Uterus (tissue), 2 donors: Measurements from ENCODE around the gene ZDHHC4.

ENCODE experiments used
- CTCF ChIP-seq, 4 experiments: fragments of 200-600 bp in 2 of 4; fragments of 450-650 bp in 2 of 4; sonication (generic) in 2 of 4; IDR thresholded peaks; one replicate each; pipeline ENCODE4 v1.5.1; 2016 to 2019; ENCODE audit warnings: antibody characterized with exemption in 4 of 4, mild to moderate bottlenecking in 2 of 4, moderate library complexity in 1 of 4
- POLR2A ChIP-seq, 2 donors: fragments of 450-650 bp; IDR thresholded peaks; one replicate each; pipeline ENCODE4 v1.6.1; 2016; ENCODE audit warnings: antibody characterized with exemption in 2 of 2, mild to moderate bottlenecking in 1 of 2, moderate library complexity in 1 of 2

GRCh38 chr7:6565655-6566054, 11.6 kb upstream of the ZDHHC4 start:
- TF ChIP-seq CTCF (IDR thresholded peaks at IDR 0.05) (no peak), POLR2A (IDR thresholded peaks at IDR 0.05) (no peak)
